ENCODE data around the gene FBRSL1. TPM values are rescaled to one million over a fixed set of nuclear protein-coding genes. Genes with fewer than 3 reads are reported as not detected.

FBRSL1 gene
- total RNA-seq, 3 donors from 2014 or later (not counting 1 experiment from before 2014, with no cell fraction given): 67.5 to 78.0 (median 76.2) TPM

DNA sequence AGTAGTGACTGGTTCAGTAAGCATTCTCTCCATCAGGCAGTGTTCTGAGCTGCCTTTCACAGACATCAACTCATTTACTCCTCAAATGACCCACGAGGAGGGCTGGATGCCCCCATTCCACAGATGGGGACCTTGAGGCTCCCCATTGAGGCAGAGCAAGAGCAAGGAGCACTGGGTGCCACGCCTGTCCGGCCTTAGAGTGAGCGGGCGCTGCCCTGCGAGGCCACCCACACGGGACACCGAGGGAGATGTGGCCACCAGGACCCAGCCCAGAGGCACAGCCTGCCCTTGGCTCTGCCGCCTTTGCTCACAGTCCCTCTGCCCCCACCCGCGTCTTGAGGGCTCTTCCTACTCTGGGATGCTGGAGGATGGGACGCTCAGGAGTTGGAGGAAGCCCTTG, 3.0 kb downstream of the FBRSL1 start:
- peaks cover 54 to 70% of the 10 kb centered on the region in 2 donors for H3K4me1 Mint-ChIP-seq
- peaks cover 5% of the 10 kb centered on the region for H3K36me3 ChIP-seq (ENCODE audit: control insufficient read depth, insufficient read depth, low read length)
- DNase-seq: no peak
- H3K9me3 ChIP-seq (ENCODE audit: control insufficient read depth, insufficient read depth, low read length): no peaks in the 10 kb centered on the region
- peaks cover 72% of the 10 kb centered on the region for H3K4me1 ChIP-seq (ENCODE audit: control insufficient read depth, insufficient read depth, low read length)
- no peaks in the 10 kb centered on the region for H3K36me3 Mint-ChIP-seq
- no peak overlapping the region for H3K27ac ChIP-seq (ENCODE audit: low read length)
- H3K9me3 Mint-ChIP-seq: no peaks in the 10 kb centered on the region
- no peak overlapping the region for H3K4me3 ChIP-seq (ENCODE audit: low read length)
- ATAC-seq: no peak
- H3K4me3 Mint-ChIP-seq: peak overlapping the region; percentile 87
- no peaks in the 10 kb centered on the region for H3K27me3 ChIP-seq (ENCODE audit: control insufficient read depth, insufficient read depth, low read length)
- intact Hi-C loops (cut with micrococcal nuclease): no loop called here
- TF ChIP-seq, protein P1, sequence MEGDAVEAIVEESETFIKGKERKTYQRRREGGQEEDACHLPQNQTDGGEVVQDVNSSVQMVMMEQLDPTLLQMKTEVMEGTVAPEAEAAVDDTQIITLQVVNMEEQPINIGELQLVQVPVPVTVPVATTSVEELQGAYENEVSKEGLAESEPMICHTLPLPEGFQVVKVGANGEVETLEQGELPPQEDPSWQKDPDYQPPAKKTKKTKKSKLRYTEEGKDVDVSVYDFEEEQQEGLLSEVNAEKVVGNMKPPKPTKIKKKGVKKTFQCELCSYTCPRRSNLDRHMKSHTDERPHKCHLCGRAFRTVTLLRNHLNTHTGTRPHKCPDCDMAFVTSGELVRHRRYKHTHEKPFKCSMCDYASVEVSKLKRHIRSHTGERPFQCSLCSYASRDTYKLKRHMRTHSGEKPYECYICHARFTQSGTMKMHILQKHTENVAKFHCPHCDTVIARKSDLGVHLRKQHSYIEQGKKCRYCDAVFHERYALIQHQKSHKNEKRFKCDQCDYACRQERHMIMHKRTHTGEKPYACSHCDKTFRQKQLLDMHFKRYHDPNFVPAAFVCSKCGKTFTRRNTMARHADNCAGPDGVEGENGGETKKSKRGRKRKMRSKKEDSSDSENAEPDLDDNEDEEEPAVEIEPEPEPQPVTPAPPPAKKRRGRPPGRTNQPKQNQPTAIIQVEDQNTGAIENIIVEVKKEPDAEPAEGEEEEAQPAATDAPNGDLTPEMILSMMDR (IDR thresholded peaks at IDR 0.05): no peak
- peak overlapping the region; percentile 39 to 78 for H3K27ac Mint-ChIP-seq
- no peaks in the 10 kb centered on the region for H3K27me3 Mint-ChIP-seq (ENCODE audit: low read depth in 2 of 2)
- WGBS (ENCODE audit: insufficient coverage): 94% methylated on average over 12 of the region's 12 CpGs

DNA sequence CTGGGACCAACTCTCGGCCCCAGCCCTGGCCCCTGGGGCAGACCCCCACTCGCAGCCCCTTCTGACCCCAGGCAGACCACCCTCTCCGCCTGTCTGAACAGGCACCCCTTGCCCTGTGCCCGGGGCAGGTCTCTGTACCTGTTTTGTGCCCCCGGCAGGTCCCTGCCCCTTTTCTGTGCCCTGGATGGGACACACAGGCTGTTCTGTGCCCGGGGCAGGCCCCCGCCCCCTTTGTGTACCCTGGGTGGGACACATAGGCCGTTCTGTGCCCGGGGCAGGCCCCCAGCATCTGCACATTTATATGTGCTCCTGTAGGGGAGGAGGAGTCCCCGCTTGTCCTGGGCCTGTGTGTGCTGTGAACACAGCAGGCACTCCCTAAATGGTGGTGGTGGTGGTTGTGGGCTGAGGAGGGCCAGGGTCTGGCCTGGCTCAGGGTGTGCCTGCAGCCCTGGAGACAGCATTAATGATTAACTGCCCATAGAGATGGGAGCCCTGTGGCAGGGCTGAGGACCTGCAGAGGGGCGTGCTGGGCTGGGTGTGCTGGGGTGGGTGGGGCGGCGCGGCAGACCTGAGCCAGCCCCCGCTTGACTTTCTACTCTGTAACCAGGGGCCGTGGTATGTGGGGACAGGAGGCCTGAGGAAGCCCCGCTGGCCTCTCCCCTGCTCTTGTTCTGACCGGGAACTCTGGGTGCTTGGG, 3.7 kb downstream of the FBRSL1 start:
- Mint-ChIP-seq H3K27me3 (ENCODE audit: low read depth in 2 of 2) (no peaks in the 10 kb centered on the region), H3K4me1 (peaks cover 49 to 63% of the 10 kb centered on the region in 2 donors), H3K36me3 (no peaks in the 10 kb centered on the region), H3K27ac (peak overlapping the region; percentile 48 to 78), H3K4me3 (peak overlapping the region; percentile 47), H3K9me3 (no peaks in the 10 kb centered on the region)
- intact Hi-C loops (cut with micrococcal nuclease): no loop called here
- Histone ChIP-seq H3K36me3 (ENCODE audit: control insufficient read depth, insufficient read depth, low read length) (peaks cover 5% of the 10 kb centered on the region), H3K9me3 (ENCODE audit: control insufficient read depth, insufficient read depth, low read length) (no peaks in the 10 kb centered on the region), H3K4me3 (ENCODE audit: low read length) (no peak overlapping the region), H3K27ac (ENCODE audit: low read length) (no peak overlapping the region), H3K4me1 (ENCODE audit: control insufficient read depth, insufficient read depth, low read length) (peaks cover 72% of the 10 kb centered on the region), H3K27me3 (ENCODE audit: control insufficient read depth, insufficient read depth, low read length) (no peaks in the 10 kb centered on the region)
- DNase-seq (no peak), ATAC-seq (no peak)
- 95% methylated on average over 18 of the region's 18 CpGs for WGBS (ENCODE audit: insufficient coverage)
- TF ChIP-seq, protein P1 (IDR thresholded peaks at IDR 0.05): no peak

DNA sequence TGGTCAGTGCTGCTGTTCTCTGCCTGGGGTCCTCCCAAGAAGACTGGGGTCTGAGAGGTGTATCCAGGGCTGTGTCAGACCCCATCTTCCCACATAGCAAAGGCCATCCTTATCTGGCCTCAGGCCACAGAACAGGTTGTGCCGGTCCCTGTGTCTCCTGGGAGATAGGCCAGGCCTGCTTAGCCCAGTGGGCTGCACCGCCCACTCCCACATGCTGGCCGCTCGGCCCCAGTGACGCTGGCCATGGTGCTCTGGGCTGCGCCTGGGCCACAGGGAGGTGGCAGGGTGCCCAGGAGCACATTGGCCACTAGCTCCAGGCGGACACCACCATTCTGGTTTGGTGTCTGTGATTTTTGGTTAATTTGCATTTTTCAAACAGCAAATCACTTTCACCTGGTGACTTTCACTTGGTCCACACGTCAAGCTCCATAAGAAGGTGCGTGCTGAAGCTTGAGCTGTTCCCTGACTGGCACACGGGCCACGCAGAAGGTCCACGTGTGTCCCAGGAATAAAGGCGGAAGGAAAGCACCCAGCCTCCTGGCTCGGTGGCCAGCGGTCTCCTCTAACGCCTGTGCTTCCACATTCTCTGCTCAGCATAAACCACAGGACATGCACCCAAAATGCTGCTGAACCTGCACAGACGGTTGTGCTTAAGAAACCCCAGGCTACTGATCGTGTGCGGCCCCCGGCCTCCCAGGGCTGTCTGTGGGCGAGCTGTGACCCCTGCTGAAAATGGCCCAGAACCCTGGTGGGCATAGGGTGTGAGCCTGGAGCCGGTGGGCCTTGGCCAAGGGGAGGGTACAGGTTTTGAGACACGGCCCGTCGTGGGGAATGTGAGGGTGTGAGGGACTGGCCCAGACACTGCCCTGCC, 4.6 kb downstream of the FBRSL1 start:
- intact Hi-C loops (cut with micrococcal nuclease): no loop called here
- peak overlapping the region; percentile 48 for H3K27ac Mint-ChIP-seq
- no peaks in the 10 kb centered on the region for H3K27me3 ChIP-seq (ENCODE audit: control insufficient read depth, insufficient read depth, low read length)
- no peaks in the 10 kb centered on the region for H3K27me3 Mint-ChIP-seq (ENCODE audit: low read depth in 2 of 2)
- no peaks in the 10 kb centered on the region for H3K9me3 Mint-ChIP-seq
- 83% methylated on average over 25 of the region's 25 CpGs for WGBS (ENCODE audit: insufficient coverage)
- peaks cover 75% of the 10 kb centered on the region for H3K4me1 ChIP-seq (ENCODE audit: control insufficient read depth, insufficient read depth, low read length)
- TF ChIP-seq, protein P1 (IDR thresholded peaks at IDR 0.05): no peak
- H3K36me3 Mint-ChIP-seq: no peaks in the 10 kb centered on the region
- peaks cover 44 to 66% of the 10 kb centered on the region in 2 donors for H3K4me1 Mint-ChIP-seq
- DNase-seq (no peak), ATAC-seq (no peak)
- H3K36me3 ChIP-seq (ENCODE audit: control insufficient read depth, insufficient read depth, low read length): peaks cover 5% of the 10 kb centered on the region
- H3K4me3 ChIP-seq (ENCODE audit: low read length): no peak overlapping the region
- H3K4me3 Mint-ChIP-seq: peak overlapping the region; percentile 47
- no peaks in the 10 kb centered on the region for H3K9me3 ChIP-seq (ENCODE audit: control insufficient read depth, insufficient read depth, low read length)
- no peak overlapping the region for H3K27ac ChIP-seq (ENCODE audit: low read length)

Measured in natural killer cell (primary cell).